ENCODE results near the gene RORB.

Gene RORB

DNA sequence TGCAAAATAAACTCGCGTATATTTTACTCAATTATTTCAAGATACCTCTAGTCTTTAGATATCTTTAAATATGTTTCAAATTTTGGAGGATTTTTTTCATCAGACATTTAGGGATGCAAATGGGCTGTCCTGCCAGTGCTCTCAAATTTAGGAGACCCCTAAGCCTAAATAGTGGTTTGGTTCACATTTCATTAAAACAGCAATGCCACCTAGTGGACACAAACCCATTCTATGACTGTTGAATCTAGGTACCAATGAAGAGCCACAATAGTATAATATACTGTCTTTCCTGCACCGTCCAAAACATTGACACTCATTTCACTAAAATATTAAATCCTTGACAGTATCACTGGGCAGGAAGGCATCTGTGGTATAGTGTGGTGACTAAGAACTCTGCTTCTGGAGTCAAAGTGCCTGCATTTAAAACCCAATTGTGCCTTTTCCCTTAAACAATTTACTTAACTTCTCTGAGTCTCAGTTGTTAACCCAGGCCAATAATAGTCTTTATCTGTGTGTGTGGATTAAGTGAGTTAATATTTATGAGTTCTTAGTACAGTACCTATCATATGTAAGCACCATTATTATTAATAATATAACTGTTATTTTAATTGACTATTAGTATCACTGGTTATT lies 148.0 kb downstream of the RORB start:
- TF ChIP-seq, protein P1, sequence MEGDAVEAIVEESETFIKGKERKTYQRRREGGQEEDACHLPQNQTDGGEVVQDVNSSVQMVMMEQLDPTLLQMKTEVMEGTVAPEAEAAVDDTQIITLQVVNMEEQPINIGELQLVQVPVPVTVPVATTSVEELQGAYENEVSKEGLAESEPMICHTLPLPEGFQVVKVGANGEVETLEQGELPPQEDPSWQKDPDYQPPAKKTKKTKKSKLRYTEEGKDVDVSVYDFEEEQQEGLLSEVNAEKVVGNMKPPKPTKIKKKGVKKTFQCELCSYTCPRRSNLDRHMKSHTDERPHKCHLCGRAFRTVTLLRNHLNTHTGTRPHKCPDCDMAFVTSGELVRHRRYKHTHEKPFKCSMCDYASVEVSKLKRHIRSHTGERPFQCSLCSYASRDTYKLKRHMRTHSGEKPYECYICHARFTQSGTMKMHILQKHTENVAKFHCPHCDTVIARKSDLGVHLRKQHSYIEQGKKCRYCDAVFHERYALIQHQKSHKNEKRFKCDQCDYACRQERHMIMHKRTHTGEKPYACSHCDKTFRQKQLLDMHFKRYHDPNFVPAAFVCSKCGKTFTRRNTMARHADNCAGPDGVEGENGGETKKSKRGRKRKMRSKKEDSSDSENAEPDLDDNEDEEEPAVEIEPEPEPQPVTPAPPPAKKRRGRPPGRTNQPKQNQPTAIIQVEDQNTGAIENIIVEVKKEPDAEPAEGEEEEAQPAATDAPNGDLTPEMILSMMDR (IDR thresholded peaks at IDR 0.05; ENCODE audit: low read length, missing control alignments) = peak; percentile 62
- DNase-seq (ENCODE audit: low read depth) = peak; percentile 21
- H3K4me3 ChIP-seq (replicated peaks; ENCODE audit: low read depth, low read length) = no peak overlapping the region

DNA sequence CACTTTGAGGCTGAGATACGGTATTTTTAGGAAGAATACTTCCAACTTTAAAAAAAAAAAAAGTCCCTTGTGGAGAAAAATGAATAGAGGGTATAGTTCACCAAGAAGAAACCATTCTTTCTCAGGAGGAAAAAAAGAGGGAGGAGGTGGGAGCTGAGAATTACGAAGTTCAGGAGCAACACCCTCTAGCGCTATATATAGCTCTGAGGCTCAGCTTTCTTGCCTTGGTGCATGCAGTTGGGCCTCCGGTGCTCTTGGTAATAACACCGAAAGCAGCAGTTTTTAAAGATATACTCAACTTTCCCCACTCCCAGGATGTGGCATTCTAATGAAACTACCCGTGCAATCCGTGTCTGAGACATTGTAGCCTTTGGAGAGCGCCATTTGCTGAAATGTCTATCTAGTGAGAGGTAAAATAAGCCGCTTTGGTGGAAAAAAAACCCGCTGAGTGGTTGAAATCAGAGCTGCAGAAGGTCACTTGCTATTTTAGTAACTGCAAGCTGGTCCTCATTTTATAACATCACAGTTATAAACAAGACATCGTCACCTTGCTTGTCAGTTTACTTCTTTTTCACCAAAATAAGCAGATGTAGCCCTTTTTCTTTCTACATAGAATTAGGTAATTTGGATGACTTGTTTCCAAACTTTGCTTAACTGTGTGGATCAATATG lies 156.4 kb downstream of the RORB start:
- H3K4me3 ChIP-seq (replicated peaks; ENCODE audit: low read depth, low read length) = no peak overlapping the region
- TF ChIP-seq, protein P1 (IDR thresholded peaks at IDR 0.05; ENCODE audit: low read length, missing control alignments) = no peak
- DNase-seq (ENCODE audit: low read depth) = no peak

DNA sequence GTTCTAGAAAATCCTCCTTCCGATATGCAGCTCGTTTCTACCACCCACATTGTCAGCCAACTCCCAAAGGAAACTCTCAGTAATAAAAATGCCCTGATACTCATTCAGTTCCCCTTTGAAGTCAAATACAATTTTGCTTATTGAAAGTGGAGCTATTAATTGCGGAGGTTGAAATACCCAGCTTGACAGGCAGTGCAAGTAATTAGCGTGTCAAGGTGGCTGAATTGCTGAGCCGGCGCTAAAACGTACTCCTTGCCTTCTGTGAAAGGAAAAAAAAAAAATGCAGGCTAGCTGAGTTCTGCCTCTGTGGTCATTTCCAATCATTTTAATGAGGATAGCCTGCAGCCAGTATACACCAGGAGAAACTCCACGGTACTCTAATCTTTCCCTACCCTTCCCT lies 165.5 kb downstream of the RORB start:
- DNase-seq (ENCODE audit: low read depth) = no peak
- TF ChIP-seq, protein P1 (IDR thresholded peaks at IDR 0.05; ENCODE audit: low read length, missing control alignments) = no peak

DNA sequence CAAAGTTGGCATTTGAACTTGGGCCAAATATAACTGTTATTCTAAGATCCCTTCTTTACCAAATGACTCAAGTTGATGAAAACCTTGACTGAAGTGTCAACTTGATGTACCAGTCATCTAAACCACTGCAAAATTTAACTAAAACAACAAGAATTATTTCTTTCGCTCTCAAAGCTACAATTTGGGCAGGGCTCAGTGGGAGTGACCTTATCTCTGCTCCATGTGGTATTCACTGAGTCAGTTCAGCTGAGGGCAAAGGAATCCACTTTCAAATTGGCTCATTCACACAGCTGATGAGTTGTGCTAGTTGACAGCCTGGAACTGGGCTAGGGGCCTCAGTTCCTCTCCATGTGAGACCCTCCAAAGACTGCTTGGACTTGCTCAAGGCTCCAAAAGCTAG lies 166.3 kb downstream of the RORB start:
- TF ChIP-seq, protein P1 (IDR thresholded peaks at IDR 0.05; ENCODE audit: low read length, missing control alignments) = no peak
- DNase-seq (ENCODE audit: low read depth) = no peak
- no peak overlapping the region for H3K4me3 ChIP-seq (replicated peaks; ENCODE audit: low read depth, low read length)

More for the DNA sequence above, 165.5 kb downstream of the RORB start:
- H3K4me3 ChIP-seq (replicated peaks; ENCODE audit: low read depth, low read length) = no peak overlapping the region

DNA sequence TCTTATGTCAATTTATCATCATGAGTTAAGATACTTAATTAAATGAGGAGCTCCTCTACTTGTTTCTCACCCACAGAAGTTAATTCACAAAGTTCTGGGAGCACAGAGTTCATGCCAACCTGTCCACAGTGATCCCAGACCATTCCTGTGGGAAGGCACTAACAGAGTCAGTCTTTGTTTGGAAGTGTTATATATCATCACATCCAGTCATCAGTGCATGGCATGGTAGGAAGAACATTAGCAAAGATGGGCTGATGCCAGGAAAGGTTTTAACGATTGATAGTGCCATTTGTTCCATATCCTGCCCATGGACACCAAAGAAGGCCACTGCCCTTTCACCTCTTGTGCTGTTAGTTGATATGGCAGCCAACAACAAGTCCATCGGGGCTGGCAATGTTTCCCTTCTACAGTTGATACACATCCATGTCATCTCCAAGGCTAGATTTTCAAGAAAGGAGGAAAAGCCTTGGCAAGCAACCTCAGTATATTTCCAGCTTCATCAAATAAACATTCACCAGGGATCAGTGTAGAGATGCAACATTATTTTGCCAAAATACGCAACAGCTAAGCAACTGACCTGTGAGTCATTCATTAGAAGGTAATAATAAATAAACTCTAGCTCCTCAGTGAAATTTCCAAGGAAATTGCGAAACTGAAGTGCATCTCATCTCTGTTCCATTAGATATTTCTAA lies 169.6 kb downstream of the RORB start:
- TF ChIP-seq, protein P1 (IDR thresholded peaks at IDR 0.05; ENCODE audit: low read length, missing control alignments) = no peak
- DNase-seq (ENCODE audit: low read depth) = peak; percentile 1
- H3K4me3 ChIP-seq (replicated peaks; ENCODE audit: low read depth, low read length) = no peak overlapping the region

DNA sequence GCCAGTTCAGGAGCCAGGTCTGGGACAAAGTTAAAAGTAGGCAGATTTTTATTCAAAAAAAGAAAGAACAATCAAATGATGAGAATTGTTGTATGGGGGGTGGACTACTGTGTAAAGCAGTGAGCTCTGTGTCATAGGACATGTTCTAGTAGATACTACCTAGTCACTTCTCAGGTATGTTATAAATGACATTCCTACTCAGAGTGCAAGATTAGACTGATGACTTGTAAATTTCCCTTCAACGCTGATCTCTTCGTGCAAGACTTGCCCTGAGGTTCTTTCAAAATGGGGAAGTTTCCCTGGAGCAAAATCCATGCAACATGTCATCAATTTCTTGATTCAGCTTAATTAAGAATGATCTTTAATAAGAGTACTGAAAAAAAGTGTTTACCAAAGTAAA lies 175.1 kb downstream of the RORB start:
- DNase-seq (ENCODE audit: low read depth) = no peak
- no peak overlapping the region for H3K4me3 ChIP-seq (replicated peaks; ENCODE audit: low read depth, low read length)
- TF ChIP-seq, protein P1 (IDR thresholded peaks at IDR 0.05; ENCODE audit: low read length, missing control alignments) = no peak

Measured in fibroblast of pulmonary artery (primary cell).